GM23338 (cell line): Measurements from ENCODE around the gene CD83. TPM values are rescaled to one million over a fixed set of nuclear protein-coding genes. Genes with fewer than 3 reads are reported as not detected.

ENCODE experiments used
- ATAC-seq: fragments of 200-7000 bp; cut with Tn5 transposase; 3 replicates; pipeline ENCODE4 v1.9.1; 2020
- DNase-seq: peaks from one replicate; pipeline ENCODE4 v3.0.0-alpha.2; 2015; ENCODE audit warnings: low spot score
- H2AFZ ChIP-seq: fragments of 200-600 bp; sonication (generic); 2 replicates; pipeline ENCODE4 v1.8.0; 2016; ENCODE audit warnings: antibody characterized with exemption, mild to moderate bottlenecking, moderate library complexity
- H3F3A ChIP-seq: fragments of 200-600 bp; sonication (generic); replicated peaks from 2 replicates; pipeline ENCODE4 v1.8.0; 2017; ENCODE audit warnings: antibody characterized with exemption, mixed run types, low read depth
- H3K27ac ChIP-seq: fragments of 200-600 bp; sonication (generic); 2 replicates; pipeline ENCODE4 v1.6.1; 2016; ENCODE audit warnings: low read depth
- H3K27me3 ChIP-seq: fragments of 200-600 bp; sonication (generic); 2 replicates; pipeline ENCODE4 v1.8.0; 2016; ENCODE audit warnings: mild to moderate bottlenecking, mixed run types, moderate library complexity; ENCODE audit not compliant: insufficient read depth
- H3K36me3 ChIP-seq: fragments of 200-600 bp; sonication (generic); 2 replicates; pipeline ENCODE4 v1.8.0; 2016; ENCODE audit warnings: mild to moderate bottlenecking; ENCODE audit not compliant: insufficient read depth
- H3K4me1 ChIP-seq: fragments of 200-600 bp; sonication (generic); 2 replicates; pipeline ENCODE4 v1.8.0; 2016; ENCODE audit warnings: mild to moderate bottlenecking, moderate library complexity; ENCODE audit not compliant: insufficient read depth
- H3K4me2 ChIP-seq: fragments of 200-600 bp; sonication (generic); 2 replicates; pipeline ENCODE4 v1.7.1; 2017; ENCODE audit warnings: mixed run types
- H3K4me3 ChIP-seq: fragments of 200-600 bp; sonication (generic); 2 replicates; pipeline ENCODE4 v1.6.1; 2016; ENCODE audit warnings: mixed run types
- H3K79me2 ChIP-seq: fragments of 200-600 bp; sonication (generic); replicated peaks from 2 replicates; pipeline ENCODE4 v1.8.0; 2017; ENCODE audit warnings: mild to moderate bottlenecking; ENCODE audit not compliant: insufficient read depth
- H3K9me2 ChIP-seq: fragments of 200-600 bp; sonication (generic); 2 replicates; pipeline ENCODE4 v1.8.0; 2017; ENCODE audit not compliant: insufficient read depth
- H4K20me1 ChIP-seq: fragments of 200-600 bp; sonication (generic); replicated peaks from 2 replicates; pipeline ENCODE4 v1.8.0; 2017; ENCODE audit warnings: mild to moderate bottlenecking; ENCODE audit not compliant: insufficient read depth
- H3K27ac Mint-ChIP-seq: 2 replicates; pipeline ENCODE4 v1.8.0; 2020; ENCODE audit warnings: inconsistent platforms, mild to moderate bottlenecking, moderate library complexity, mixed read lengths
- H3K27me3 Mint-ChIP-seq: 3 replicates; pipeline ENCODE4 v1.8.0; 2022; ENCODE audit warnings: low read depth, mild to moderate bottlenecking, moderate library complexity, mixed read lengths, inconsistent platforms; ENCODE audit not compliant: insufficient read depth, poor library complexity
- H3K36me3 Mint-ChIP-seq: 3 replicates; pipeline ENCODE4 v1.8.0; 2021; ENCODE audit warnings: low read depth, mild to moderate bottlenecking, inconsistent platforms, moderate library complexity, mixed read lengths
- H3K4me1 Mint-ChIP-seq: 3 replicates; pipeline ENCODE4 v1.8.0; 2020; ENCODE audit warnings: mild to moderate bottlenecking, inconsistent platforms, mixed read lengths
- H3K4me3 Mint-ChIP-seq: 3 replicates; pipeline ENCODE4 v1.8.0; 2021; ENCODE audit warnings: moderate library complexity, mild to moderate bottlenecking, inconsistent platforms, mixed read lengths
- H3K9me3 Mint-ChIP-seq: 3 replicates; pipeline ENCODE4 v1.8.0; 2020; ENCODE audit warnings: moderate library complexity, mild to moderate bottlenecking, inconsistent platforms, mixed read lengths
- CREB1 ChIP-seq: fragments of 250-450 bp; sonication (Bioruptor Pico); IDR thresholded peaks from 2 replicates; pipeline ENCODE4 v1.5.0; 2020; ENCODE audit warnings: low read depth, mild to moderate bottlenecking, moderate library complexity
- EZH2 ChIP-seq: fragments of 200-600 bp; sonication (generic); IDR thresholded peaks from one replicate; pipeline ENCODE4 v1.8.0; 2017; ENCODE audit warnings: antibody characterized with exemption, mild to moderate bottlenecking, low read depth; ENCODE audit not compliant: unreplicated experiment
- EZH2phosphoT487 ChIP-seq: fragments of 200-600 bp; sonication (generic); IDR thresholded peaks from one replicate; pipeline ENCODE4 v1.8.1; 2018; ENCODE audit warnings: antibody characterized with exemption; ENCODE audit not compliant: unreplicated experiment
- JUNB ChIP-seq: IDR thresholded peaks from one replicate; pipeline ENCODE4 v1.6.1; 2016; ENCODE audit warnings: antibody characterized with exemption; ENCODE audit not compliant: unreplicated experiment
- REST ChIP-seq: IDR thresholded peaks from one replicate; pipeline ENCODE4 v1.6.1; 2018; ENCODE audit warnings: antibody characterized with exemption; ENCODE audit not compliant: unreplicated experiment
- STAT1 ChIP-seq: IDR thresholded peaks from one replicate; pipeline ENCODE4 v1.6.1; 2016; ENCODE audit warnings: antibody characterized with exemption; ENCODE audit not compliant: unreplicated experiment
- ZNF114 ChIP-seq: fragments of 250-450 bp; sonication (Bioruptor Pico); IDR thresholded peaks from 2 replicates; pipeline ENCODE4 v1.5.0; 2020; ENCODE audit warnings: mild to moderate bottlenecking, moderate library complexity
- ZNF331 ChIP-seq: fragments of 250-450 bp; sonication (Bioruptor Pico); IDR thresholded peaks from 2 replicates; pipeline ENCODE4 v1.5.0; 2020; ENCODE audit warnings: low read depth, mild to moderate bottlenecking, moderate library complexity
- polyA plus RNA-seq: library from polyadenylated mRNA; unstranded; fragments of >200 nt; fragmentation: Nextera tagmentation; extraction: Ambion mirVana; gene quantifications from 2 replicates; pipeline ENCODE4 v1.2.1, GENCODE V29; 2016
- total RNA-seq: library from RNA; depleted of rRNA; stranded (reverse); fragments of >200 nt; shearing (Covaris generic); gene quantifications from 2 replicates; pipeline ENCODE4 v1.2.3, GENCODE V29; 2014
- TF ChIP-seq, protein P1 (sequence below): IDR thresholded peaks from 2 replicates; pipeline ENCODE4 v1.6.1; 2016; ENCODE audit warnings: antibody characterized with exemption
- TF ChIP-seq, protein P2 (sequence below), 2 experiments: fragments of 200-600 bp in 1 of 2; sonication (generic) in 1 of 2; conservative IDR thresholded peaks; 2 replicates each; pipeline versions ENCODE4 v1.5.1 to v1.6.1; 2016 to 2017; ENCODE audit warnings: antibody characterized with exemption in 2 of 2, low read depth in 2 of 2, mild to moderate bottlenecking in 2 of 2, moderate library complexity in 1 of 2

CD83 gene
- total and polyA plus RNA-seq, 2 experiments from 2014 or later, result 8.1 to 13.2 TPM

GRCh38 chr6:14165091-14165490 lies 47.5 kb downstream of the CD83 start:
- TF ChIP-seq, protein P1, sequence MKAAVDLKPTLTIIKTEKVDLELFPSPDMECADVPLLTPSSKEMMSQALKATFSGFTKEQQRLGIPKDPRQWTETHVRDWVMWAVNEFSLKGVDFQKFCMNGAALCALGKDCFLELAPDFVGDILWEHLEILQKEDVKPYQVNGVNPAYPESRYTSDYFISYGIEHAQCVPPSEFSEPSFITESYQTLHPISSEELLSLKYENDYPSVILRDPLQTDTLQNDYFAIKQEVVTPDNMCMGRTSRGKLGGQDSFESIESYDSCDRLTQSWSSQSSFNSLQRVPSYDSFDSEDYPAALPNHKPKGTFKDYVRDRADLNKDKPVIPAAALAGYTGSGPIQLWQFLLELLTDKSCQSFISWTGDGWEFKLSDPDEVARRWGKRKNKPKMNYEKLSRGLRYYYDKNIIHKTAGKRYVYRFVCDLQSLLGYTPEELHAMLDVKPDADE, result no peak
- no peak for TF ChIP-seq JUNB
- no peak for TF ChIP-seq EZH2phosphoT487
- no peak for TF ChIP-seq ZNF114 (CRISPR knock-in tag)
- no peak for TF ChIP-seq CREB1
- TF ChIP-seq EZH2, result no peak
- no peak for TF ChIP-seq ZNF331 (CRISPR knock-in tag)
- no peak for TF ChIP-seq STAT1
- TF ChIP-seq, protein P2, sequence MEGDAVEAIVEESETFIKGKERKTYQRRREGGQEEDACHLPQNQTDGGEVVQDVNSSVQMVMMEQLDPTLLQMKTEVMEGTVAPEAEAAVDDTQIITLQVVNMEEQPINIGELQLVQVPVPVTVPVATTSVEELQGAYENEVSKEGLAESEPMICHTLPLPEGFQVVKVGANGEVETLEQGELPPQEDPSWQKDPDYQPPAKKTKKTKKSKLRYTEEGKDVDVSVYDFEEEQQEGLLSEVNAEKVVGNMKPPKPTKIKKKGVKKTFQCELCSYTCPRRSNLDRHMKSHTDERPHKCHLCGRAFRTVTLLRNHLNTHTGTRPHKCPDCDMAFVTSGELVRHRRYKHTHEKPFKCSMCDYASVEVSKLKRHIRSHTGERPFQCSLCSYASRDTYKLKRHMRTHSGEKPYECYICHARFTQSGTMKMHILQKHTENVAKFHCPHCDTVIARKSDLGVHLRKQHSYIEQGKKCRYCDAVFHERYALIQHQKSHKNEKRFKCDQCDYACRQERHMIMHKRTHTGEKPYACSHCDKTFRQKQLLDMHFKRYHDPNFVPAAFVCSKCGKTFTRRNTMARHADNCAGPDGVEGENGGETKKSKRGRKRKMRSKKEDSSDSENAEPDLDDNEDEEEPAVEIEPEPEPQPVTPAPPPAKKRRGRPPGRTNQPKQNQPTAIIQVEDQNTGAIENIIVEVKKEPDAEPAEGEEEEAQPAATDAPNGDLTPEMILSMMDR (conservative IDR thresholded peaks at IDR 0.05; ENCODE audit: low read depth in 2 of 2), result no peak
- Mint-ChIP-seq H3K27ac (no peak overlapping the region), H3K4me1 (peaks cover 15% of the 10 kb centered on the region), H3K36me3 (peaks cover 18% of the 10 kb centered on the region), H3K9me3 (peaks cover 19% of the 10 kb centered on the region), H3K27me3 (peaks cover 3% of the 10 kb centered on the region), H3K4me3 (no peak overlapping the region)
- ATAC-seq (no peak), DNase-seq (no peak)
- Histone ChIP-seq H3K36me3 (no peaks in the 10 kb centered on the region), H3K79me2 (no peaks in the 10 kb centered on the region), H3K27ac (no peak overlapping the region), H3K27me3 (no peaks in the 10 kb centered on the region), H3F3A (no peaks in the 10 kb centered on the region), H3K4me2 (no peak overlapping the region), H3K4me1 (peaks cover 19% of the 10 kb centered on the region), H4K20me1 (no peaks in the 10 kb centered on the region), H3K9me2 (peaks cover 3% of the 10 kb centered on the region; the same call in 1 of the 2 replicates), H2AFZ (no peak overlapping the region), H3K4me3 (no peak overlapping the region)

DNA sequence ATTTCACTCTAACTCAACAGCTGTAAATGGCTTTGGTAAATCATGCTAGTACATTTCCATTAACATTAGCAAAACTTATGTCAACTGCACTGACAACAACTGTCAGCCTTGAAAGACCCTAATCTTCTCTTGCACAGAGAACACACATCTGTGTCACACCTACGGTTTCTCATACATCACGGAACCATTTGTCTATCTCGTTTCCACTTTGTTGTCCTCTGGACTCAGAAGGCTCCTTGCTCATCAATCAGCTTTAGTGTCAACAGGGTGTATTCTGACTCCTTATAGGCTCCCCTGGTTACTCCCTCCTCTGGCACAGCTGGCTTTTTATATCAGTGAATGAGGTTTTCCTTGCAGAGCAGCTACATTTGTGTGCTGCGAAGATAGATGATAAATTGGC lies 49.3 kb downstream of the CD83 start:
- Mint-ChIP-seq H3K4me3 (no peak overlapping the region), H3K36me3 (peaks cover 15% of the 10 kb centered on the region; the same call in 2 of the 3 replicates), H3K27me3 (peaks cover 3% of the 10 kb centered on the region), H3K27ac (no peak overlapping the region), H3K9me3 (peaks cover 13% of the 10 kb centered on the region; the same call in 2 of the 3 replicates), H3K4me1 (peaks cover 12% of the 10 kb centered on the region)
- Histone ChIP-seq H3K4me3 (no peak overlapping the region), H3K36me3 (no peaks in the 10 kb centered on the region), H3K27ac (no peak overlapping the region), H3F3A (no peaks in the 10 kb centered on the region), H3K9me2 (no peaks in the 10 kb centered on the region; the same call in 1 of the 2 replicates), H4K20me1 (no peaks in the 10 kb centered on the region), H3K4me1 (peaks cover 13% of the 10 kb centered on the region), H3K4me2 (no peak overlapping the region), H2AFZ (no peak overlapping the region), H3K79me2 (no peaks in the 10 kb centered on the region), H3K27me3 (no peaks in the 10 kb centered on the region)
- ATAC-seq (no peak), DNase-seq (no peak)
- no peak for TF ChIP-seq EZH2phosphoT487
- TF ChIP-seq REST, result no peak
